Thyroid gland (tissue), 4 donors: ENCODE measurements around the gene TTF2.

ENCODE experiments used
- POLR2A ChIP-seq, 2 donors: fragments of 450-650 bp; IDR thresholded peaks; one replicate each; pipeline ENCODE4 v1.6.1; 2017; ENCODE audit warnings: antibody characterized with exemption in 2 of 2, mild to moderate bottlenecking in 2 of 2, moderate library complexity in 1 of 2
- TF ChIP-seq, protein P1 (sequence below), 6 experiments: fragments of 200-600 bp in 3 of 6; fragments of 450-650 bp in 3 of 6; sonication (generic) in 3 of 6; IDR thresholded peaks; one replicate each; pipeline ENCODE4 v1.5.1; 2016 to 2019; ENCODE audit warnings: antibody characterized with exemption in 6 of 6, mild to moderate bottlenecking in 2 of 6, inconsistent platforms in 1 of 6, moderate library complexity in 1 of 6

DNA sequence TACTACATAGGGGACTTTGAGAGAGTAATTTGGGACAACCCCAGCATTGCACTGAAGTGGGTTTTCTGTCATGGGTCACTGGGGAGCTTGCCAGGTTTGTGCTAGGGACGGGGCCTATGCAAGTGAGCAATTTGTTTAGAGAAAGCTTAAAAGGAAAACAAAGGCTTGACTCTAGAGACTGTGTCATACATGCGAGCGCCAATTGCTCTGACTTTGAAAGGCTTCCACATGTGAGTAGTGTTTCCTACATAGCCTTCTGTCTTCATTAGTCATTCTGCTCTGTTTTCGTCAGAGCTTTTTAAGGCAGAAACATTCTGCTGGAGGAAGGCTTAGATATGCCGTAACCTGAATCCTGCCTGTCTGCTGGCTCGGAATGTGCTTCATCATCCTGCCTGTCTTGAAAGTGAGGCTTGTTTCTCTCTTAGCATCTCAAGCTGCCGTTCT is 33.0 kb downstream of the TTF2 start:
- TF ChIP-seq, protein P1, sequence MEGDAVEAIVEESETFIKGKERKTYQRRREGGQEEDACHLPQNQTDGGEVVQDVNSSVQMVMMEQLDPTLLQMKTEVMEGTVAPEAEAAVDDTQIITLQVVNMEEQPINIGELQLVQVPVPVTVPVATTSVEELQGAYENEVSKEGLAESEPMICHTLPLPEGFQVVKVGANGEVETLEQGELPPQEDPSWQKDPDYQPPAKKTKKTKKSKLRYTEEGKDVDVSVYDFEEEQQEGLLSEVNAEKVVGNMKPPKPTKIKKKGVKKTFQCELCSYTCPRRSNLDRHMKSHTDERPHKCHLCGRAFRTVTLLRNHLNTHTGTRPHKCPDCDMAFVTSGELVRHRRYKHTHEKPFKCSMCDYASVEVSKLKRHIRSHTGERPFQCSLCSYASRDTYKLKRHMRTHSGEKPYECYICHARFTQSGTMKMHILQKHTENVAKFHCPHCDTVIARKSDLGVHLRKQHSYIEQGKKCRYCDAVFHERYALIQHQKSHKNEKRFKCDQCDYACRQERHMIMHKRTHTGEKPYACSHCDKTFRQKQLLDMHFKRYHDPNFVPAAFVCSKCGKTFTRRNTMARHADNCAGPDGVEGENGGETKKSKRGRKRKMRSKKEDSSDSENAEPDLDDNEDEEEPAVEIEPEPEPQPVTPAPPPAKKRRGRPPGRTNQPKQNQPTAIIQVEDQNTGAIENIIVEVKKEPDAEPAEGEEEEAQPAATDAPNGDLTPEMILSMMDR (IDR thresholded peaks at IDR 0.05) = no peak
- TF ChIP-seq POLR2A (IDR thresholded peaks at IDR 0.05) = peak in 1 of 2 donors; percentile 25
